B cell (primary cell): ENCODE measurements around the gene BICRAL. TPM values are rescaled to one million over a fixed set of nuclear protein-coding genes. Genes with fewer than 3 reads are reported as not detected.

Experiments
- ATAC-seq: fragments of 200-7000 bp; cut with Tn5 transposase; one replicate; pipeline ENCODE4 v1.10.0; 2021; ENCODE audit warnings: low read depth, mild to moderate bottlenecking, moderate number of reproducible peaks, moderate library complexity
- CTCF ChIA-PET: fragments of 350-600 bp; sonication (Branson Sonifier 250); formaldehyde crosslinking; loops from one replicate; lab custom pipeline; 2021; ENCODE audit warnings: antibody characterized with exemption, inconsistent platforms; lab: Charles Lee
- POLR2A ChIA-PET: fragments of 350-600 bp; sonication (Branson Sonifier 250); formaldehyde crosslinking; loops from one replicate; lab custom pipeline; 2021; ENCODE audit warnings: antibody characterized with exemption; lab: Charles Lee
- DNase-seq: peaks from one replicate; pipeline ENCODE4 v3.0.0; 2013
- H2AFZ ChIP-seq: 2 replicates; pipeline ENCODE4 v1.6.1; 2012; ENCODE audit warnings: mild to moderate bottlenecking, low read depth, low read length; ENCODE audit not compliant: insufficient read depth, poor library complexity, severe bottlenecking
- H3K27ac ChIP-seq, 2 donors: 1 replicate in 1 of 2; 2 replicates in 1 of 2; pipeline ENCODE4 v1.5.1; 2012 to 2013; ENCODE audit warnings: low read length in 2 of 2, mild to moderate bottlenecking in 2 of 2, moderate library complexity in 1 of 2
- H3K27me3 ChIP-seq, 4 experiments: fragments of 200-600 bp in 1 of 4; sonication (generic) in 1 of 4; replicated peaks in 1 of 4; 1 replicate in 2 of 4; 2 replicates in 2 of 4; pipeline versions ENCODE4 v1.6.1 to v1.7.0; 2013 to 2016; ENCODE audit warnings: low read length in 3 of 4, mild to moderate bottlenecking in 2 of 4, mixed read lengths in 1 of 4, moderate library complexity in 1 of 4; ENCODE audit not compliant: insufficient read depth in 4 of 4, control insufficient read depth in 3 of 4; ENCODE audit errors: control extremely low read depth in 1 of 4
- H3K36me3 ChIP-seq, 2 experiments: replicated peaks in 1 of 2; 1 replicate in 1 of 2; 2 replicates in 1 of 2; pipeline versions ENCODE4 v1.6.1 to v1.7.1; 2013; ENCODE audit warnings: low read length in 1 of 2; ENCODE audit not compliant: insufficient read depth in 2 of 2, control insufficient read depth in 1 of 2; ENCODE audit errors: control extremely low read depth in 1 of 2, extremely low read depth in 1 of 2
- H3K4me1 ChIP-seq, 2 donors: fragments of 200-600 bp in 1 of 2; sonication (generic) in 1 of 2; 1 replicate in 1 of 2; 2 replicates in 1 of 2; pipeline versions ENCODE4 v1.5.1 to v1.6.1; 2013 to 2017; ENCODE audit warnings: low read length in 2 of 2; ENCODE audit not compliant: control insufficient read depth in 2 of 2, insufficient read depth in 2 of 2
- H3K4me2 ChIP-seq: replicated peaks from 2 replicates; pipeline ENCODE3; 2012; ENCODE audit warnings: mild to moderate bottlenecking, low read depth, low read length; ENCODE audit not compliant: poor library complexity, severe bottlenecking
- H3K4me3 ChIP-seq, 5 experiments: fragments of 200-600 bp in 1 of 5; sonication (generic) in 1 of 5; 1 replicate in 3 of 5; 2 replicates in 2 of 5; pipeline versions ENCODE4 v1.5.1 to v1.7.0; 2011 to 2016; ENCODE audit warnings: low read length in 4 of 5, mild to moderate bottlenecking in 4 of 5, low read depth in 2 of 5, control low read depth in 1 of 5, moderate library complexity in 1 of 5; ENCODE audit not compliant: insufficient read depth in 1 of 5; ENCODE audit errors: control extremely low read depth in 1 of 5, extremely low read depth in 1 of 5
- H3K79me2 ChIP-seq: fragments of 200-600 bp; sonication (generic); one replicate; pipeline ENCODE4 v1.6.0; 2016; ENCODE audit warnings: low read length; ENCODE audit not compliant: control insufficient read depth, insufficient read depth
- H3K9ac ChIP-seq: fragments of 200-600 bp; sonication (generic); 2 replicates; pipeline ENCODE4 v1.6.1; 2017; ENCODE audit warnings: mild to moderate bottlenecking, low read length, moderate library complexity
- H3K9me3 ChIP-seq, 3 donors: one replicate each; pipeline versions ENCODE4 v1.6.1 to v1.7.1; 2013; ENCODE audit warnings: low read length in 2 of 3; ENCODE audit not compliant: control insufficient read depth in 2 of 3, insufficient read depth in 1 of 3; ENCODE audit errors: control extremely low read depth in 1 of 3
- H4K20me1 ChIP-seq: 2 replicates; pipeline ENCODE4 v1.6.0; 2012; ENCODE audit warnings: mild to moderate bottlenecking, low read length; ENCODE audit not compliant: insufficient read depth, control insufficient read depth, poor library complexity, severe bottlenecking
- H3K27ac Mint-ChIP-seq: one replicate; pipeline ENCODE4 v1.8.0; 2021; ENCODE audit warnings: mixed read lengths
- H3K27me3 Mint-ChIP-seq: one replicate; pipeline ENCODE4 v1.8.0; 2021; ENCODE audit warnings: mixed read lengths
- H3K4me1 Mint-ChIP-seq: one replicate; pipeline ENCODE4 v1.8.0; 2021; ENCODE audit warnings: mixed read lengths
- H3K4me3 Mint-ChIP-seq: one replicate; pipeline ENCODE4 v1.8.0; 2021; ENCODE audit warnings: mixed read lengths
- H3K9me3 Mint-ChIP-seq: one replicate; pipeline ENCODE4 v1.8.0; 2022; ENCODE audit warnings: mixed read lengths; ENCODE audit not compliant: insufficient read depth
- CTCF ChIP-seq: fragments of 200-600 bp; IDR thresholded peaks from one replicate; pipeline ENCODE4 v1.8.0; 2022; ENCODE audit warnings: antibody characterized with exemption, mild to moderate bottlenecking
- EZH2 ChIP-seq: IDR thresholded peaks from 2 replicates; pipeline ENCODE4 v1.6.1; 2012; ENCODE audit warnings: borderline replicate concordance, low read depth, mild to moderate bottlenecking, moderate library complexity, low read length; ENCODE audit not compliant: insufficient read depth, poor library complexity, severe bottlenecking
- WGBS: methylation state at CpG from one replicate; pipeline ENCODE4 v1.1.5; 2013; ENCODE audit warnings: missing lambda C conversion rate; ENCODE audit not compliant: insufficient coverage; 5-methylcytosine and 5-hydroxymethylcytosine counted together
- intact Hi-C: fragments of 100-400 bp; cut with micrococcal nuclease; formaldehyde crosslinking; loops from one replicate; pipeline ENCODE4 v1.10.0; 2022
- polyA plus RNA-seq: library from polyadenylated mRNA; depleted of rRNA; stranded (reverse); fragments of >200 nt; gene quantifications from 2 replicates; pipeline ENCODE4 v1.2.3, GENCODE V29; 2012
- total RNA-seq, 2 donors: library from RNA; stranded (reverse); fragments of 120-200 nt in 1 of 2; gene quantifications; 1 replicate in 1 of 2; 2 replicates in 1 of 2; pipeline versions ENCODE4 v1.2.3 to v1.2.4, GENCODE V29; 2013 to 2022

Gene BICRAL
- total and polyA plus RNA-seq, 2 donors (not counting 1 experiment from before 2014, with no cell fraction given) = 17.5 to 34.1 TPM

- Histone ChIP-seq H3K9ac (peak overlapping the region; percentile 98), H3K27ac (no peak overlapping the region), H3K4me3 (peak overlapping the region in 4 of 5 experiments; percentile 81 to 100 (median 93)), H3K79me2 (peaks cover 42% of the 10 kb centered on the region), H2AFZ (peak overlapping the region; percentile 93), H4K20me1 (peaks cover 22% of the 10 kb centered on the region), H3K27me3 (no peaks in the 10 kb centered on the region), H3K36me3 (no peaks in the 10 kb centered on the region), H3K4me1 (peaks cover 21 to 28% of the 10 kb centered on the region in 2 donors), H3K4me2 (peak overlapping the region; percentile 78), H3K9me3 (peaks cover 0 to 23% (median 0%) of the 10 kb centered on the region in 3 donors)
- DNase-seq (no peak), ATAC-seq (no peak)
- no peaks in the 10 kb centered on the region for H3K9me3 Mint-ChIP-seq
- TF ChIP-seq EZH2 = no peak
- no peak for TF ChIP-seq CTCF
- no peaks in the 10 kb centered on the region for H3K27me3 Mint-ChIP-seq
- 86% methylated on average over 13 of the region's 21 CpGs for WGBS
- H3K4me1 Mint-ChIP-seq = peaks cover 35% of the 10 kb centered on the region
- ChIA-PET CTCF (interaction anchor here (0.5 to 3.9 kb wide), 7 partner anchors 18 to 698 kb away, joined by 3 to 29 read pairs (median 3); partner anchors contain the start of gene BICRAL), POLR2A (interaction anchor here (0.7 to 8.2 kb wide), 4 partner anchors 18 to 135 kb away, joined by 4 to 426 read pairs (median 42); partner anchors contain the start of genes BICRAL and RPL7L1)
- intact Hi-C loops = no loop called here
- peak overlapping the region; percentile 100 for H3K4me3 Mint-ChIP-seq
- H3K27ac Mint-ChIP-seq = peak overlapping the region; percentile 46
Observed at GRCh38 chr6:42744351-42744893, 37.4 kb upstream of the BICRAL start.

- Histone ChIP-seq H3K4me2 (peak overlapping the region; percentile 78), H3K4me1 (peaks cover 21 to 28% of the 10 kb centered on the region in 2 donors), H4K20me1 (peaks cover 22% of the 10 kb centered on the region), H3K27me3 (no peaks in the 10 kb centered on the region), H3K79me2 (peaks cover 45% of the 10 kb centered on the region), H2AFZ (peak overlapping the region; percentile 93), H3K36me3 (no peaks in the 10 kb centered on the region), H3K27ac (peak overlapping the region; percentile 78 to 91), H3K4me3 (peak overlapping the region; percentile 81 to 100 (median 90)), H3K9ac (peak overlapping the region; percentile 98), H3K9me3 (peaks cover 0 to 23% (median 0%) of the 10 kb centered on the region in 3 donors)
- Mint-ChIP-seq H3K4me1 (peaks cover 35% of the 10 kb centered on the region), H3K27ac (peak overlapping the region; percentile 46), H3K4me3 (peak overlapping the region; percentile 100), H3K9me3 (no peaks in the 10 kb centered on the region), H3K27me3 (no peaks in the 10 kb centered on the region)
- WGBS = 2% methylated on average over 29 of the region's 29 CpGs
- DNase-seq = no peak
- no peak for TF ChIP-seq CTCF
- no peak for TF ChIP-seq EZH2
- CTCF ChIA-PET = interaction anchor here (0.5 to 3.9 kb wide), 9 partner anchors 18 to 185 kb away, joined by 3 to 29 read pairs (median 5); partner anchors contain the start of genes BICRAL, CNPY3 and RPL7L1
- POLR2A ChIA-PET = interaction anchor here (0.7 to 8.2 kb wide), 16 partner anchors 11 to 696 kb away, joined by 3 to 426 read pairs (median 14); partner anchors contain the start of genes BICRAL, CNPY3, CUL7 and KLC4
- intact Hi-C loops = loop anchor here (5.0 kb wide), 1 partner anchor 528 kb away; the partner anchor contains the start of gene MRPS10
- ATAC-seq = no peak
Observed at GRCh38 chr6:42745083-42745639, 36.7 kb upstream of the BICRAL start.
